HL-60 (cell line): ENCODE measurements around the gene KLK2.

Experiments
- CTCF ChIP-seq: IDR thresholded peaks from one replicate; pipeline ENCODE4 v1.5.1; 2011; ENCODE audit warnings: low read length, control low read depth, inconsistent platforms; ENCODE audit not compliant: insufficient read depth
- SPI1 ChIP-seq: IDR thresholded peaks from 2 replicates; pipeline ENCODE4 v1.6.1; 2012; ENCODE audit warnings: low read depth, mild to moderate bottlenecking, borderline replicate concordance

DNA sequence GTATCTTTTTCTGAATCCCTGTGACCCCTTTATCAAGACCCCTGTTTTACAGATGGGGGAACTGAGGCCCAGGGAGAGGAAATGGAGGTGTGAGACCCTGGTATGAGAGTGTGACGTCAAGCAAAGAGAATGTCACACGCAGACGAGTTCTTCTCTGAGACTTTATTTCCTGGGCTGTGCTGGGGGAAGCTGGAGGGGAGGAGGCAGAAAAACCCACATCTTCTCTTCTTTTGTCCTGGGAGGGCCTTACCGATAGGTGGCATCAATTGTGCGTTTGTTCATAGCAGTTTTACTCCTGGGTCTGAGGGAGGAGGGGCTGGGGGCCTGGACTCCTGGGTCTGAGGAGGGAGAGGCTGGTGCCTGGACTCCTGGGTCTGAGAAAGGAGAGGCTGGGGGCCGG, 35.0 kb upstream of the KLK2 start:
- no peak for TF ChIP-seq CTCF
- TF ChIP-seq SPI1: no peak
